Lung (tissue), 12 donors: ENCODE results near the gene TMEM131. TPM values are rescaled to one million over a fixed set of nuclear protein-coding genes. Genes with fewer than 3 reads are reported as not detected.

Experiments used
- ATAC-seq: fragments of 200-7000 bp; cut with Tn5 transposase; one replicate; pipeline ENCODE4 v1.9.1; 2020; ENCODE audit warnings: moderate number of reproducible peaks; ENCODE audit not compliant: insufficient read depth, low FRiP score
- DNase-seq, 3 donors: peaks; one replicate each; pipeline ENCODE4 v3.0.0-alpha.2; 2013 to 2017
- H3K27ac ChIP-seq, 2 donors: one replicate each; pipeline ENCODE4 v1.5.1; 2013; ENCODE audit warnings: mild to moderate bottlenecking in 2 of 2, moderate library complexity in 2 of 2, control low read depth in 1 of 2, inconsistent platforms in 1 of 2, low read depth in 1 of 2, low read length in 1 of 2
- H3K27me3 ChIP-seq, 3 donors: one replicate each; pipeline ENCODE4 v1.5.1; 2013; ENCODE audit warnings: low read length in 2 of 3; ENCODE audit not compliant: control insufficient read depth in 3 of 3, insufficient read depth in 3 of 3
- H3K36me3 ChIP-seq, 4 donors: one replicate each; pipeline ENCODE4 v1.5.1; 2013; ENCODE audit warnings: low read length in 4 of 4, mild to moderate bottlenecking in 1 of 4, moderate library complexity in 1 of 4; ENCODE audit not compliant: control insufficient read depth in 4 of 4, insufficient read depth in 4 of 4
- H3K4me1 ChIP-seq, 5 donors: one replicate each; pipeline ENCODE4 v1.5.1; 2013; ENCODE audit warnings: low read length in 5 of 5, mild to moderate bottlenecking in 2 of 5, moderate library complexity in 1 of 5; ENCODE audit not compliant: control insufficient read depth in 5 of 5, insufficient read depth in 5 of 5
- H3K4me3 ChIP-seq: one replicate; pipeline ENCODE4 v1.5.1; 2013; ENCODE audit warnings: mild to moderate bottlenecking, control low read depth, moderate library complexity
- H3K9ac ChIP-seq, 2 donors: one replicate each; pipeline ENCODE4 v1.5.1; 2013; ENCODE audit warnings: low read length in 2 of 2, control low read depth in 1 of 2; ENCODE audit not compliant: insufficient read depth in 1 of 2
- H3K9me3 ChIP-seq, 4 donors: one replicate each; pipeline ENCODE4 v1.5.1; 2013; ENCODE audit warnings: low read length in 3 of 4, mild to moderate bottlenecking in 1 of 4, moderate library complexity in 1 of 4; ENCODE audit not compliant: control insufficient read depth in 4 of 4, insufficient read depth in 3 of 4
- CTCF ChIP-seq: IDR thresholded peaks from 2 replicates; pipeline ENCODE4 v1.5.1; 2012; ENCODE audit warnings: mild to moderate bottlenecking; ENCODE audit errors: control extremely low read depth, extremely low read depth
- WGBS, 2 donors: extraction: QIAGEN DNeasy Blood & Tissue Kit; methylation state at CpG; one replicate each; pipeline ENCODE4 v1.1.7; 2013; 5-methylcytosine and 5-hydroxymethylcytosine counted together
- polyA plus RNA-seq, 2 donors: library from polyadenylated mRNA; stranded (reverse); fragments of 200-250 nt; gene quantifications; one replicate each; pipeline ENCODE4 v1.2.1, GENCODE V29; 2013
- total RNA-seq, 2 donors: library from RNA; depleted of rRNA in 1 of 2; stranded (reverse); fragments of >200 nt in 1 of 2; gene quantifications; one replicate each; pipeline ENCODE4 v1.2.1, GENCODE V29; 2014 to 2021
- donor health status: control.
- donor health status: control.
- donor health status: Bipolar disorder and iron deficiency.
- donor health status: healthy.
- donor health status: DM: yes; HTN: yes; CAD: no.

The TMEM131 gene
- total and polyA plus RNA-seq, 4 donors: 9.3 to 54.0 (median 23.7) TPM

- TF ChIP-seq CTCF: no peak
- ATAC-seq: no peak
- Histone ChIP-seq H3K27me3 (no peaks in the 10 kb centered on the region), H3K4me3 (no peak overlapping the region), H3K36me3 (peaks cover 0 to 2% (median 1%) of the 10 kb centered on the region in 4 donors), H3K4me1 (peaks cover 0 to 2% (median 0%) of the 10 kb centered on the region in 5 donors), H3K9me3 (no peaks in the 10 kb centered on the region), H3K27ac (no peak overlapping the region), H3K9ac (no peak overlapping the region)
- 99% methylated on average over 4 of the region's 4 CpGs for whole genome bisulfite sequencing, 2 donors
- no peak for DNase-seq
Observed at GRCh38 chr2:97750017-97750416, 245.7 kb downstream of the TMEM131 start.

GRCh38 chr2:97749581-97749980, 246.2 kb downstream of the TMEM131 start:
- ATAC-seq: no peak
- Histone ChIP-seq H3K4me1 (peaks cover 0 to 2% (median 0%) of the 10 kb centered on the region in 5 donors), H3K9me3 (no peaks in the 10 kb centered on the region), H3K36me3 (peaks cover 0 to 2% (median 1%) of the 10 kb centered on the region in 4 donors), H3K4me3 (no peak overlapping the region), H3K27ac (no peak overlapping the region), H3K9ac (no peak overlapping the region), H3K27me3 (no peaks in the 10 kb centered on the region)
- DNase-seq: no peak
- no peak for TF ChIP-seq CTCF
- WGBS, 2 donors: 79 to 83% methylated on average over 5 of the region's 5 CpGs

GRCh38 chr2:97747716-97748115, 248.0 kb downstream of the TMEM131 start:
- Histone ChIP-seq H3K9ac (no peak overlapping the region), H3K9me3 (peaks cover 0 to 2% (median 0%) of the 10 kb centered on the region in 4 donors), H3K27me3 (no peaks in the 10 kb centered on the region), H3K27ac (no peak overlapping the region), H3K36me3 (peaks cover 2 to 11% (median 5%) of the 10 kb centered on the region in 4 donors), H3K4me1 (peaks cover 0 to under 1% (median 0%) of the 10 kb centered on the region in 5 donors), H3K4me3 (no peak overlapping the region)
- no peak for TF ChIP-seq CTCF
- 90 to 96% methylated on average over 4 of the region's 4 CpGs for WGBS, 2 donors
- ATAC-seq: no peak
- DNase-seq: no peak

- Histone ChIP-seq H3K4me3 (no peak overlapping the region), H3K4me1 (peaks cover 0 to 4% (median 0%) of the 10 kb centered on the region in 5 donors), H3K9me3 (peaks cover 0 to 2% (median 0%) of the 10 kb centered on the region in 4 donors), H3K27ac (no peak overlapping the region), H3K36me3 (peaks cover 2 to 11% (median 5%) of the 10 kb centered on the region in 4 donors), H3K9ac (no peak overlapping the region), H3K27me3 (no peaks in the 10 kb centered on the region)
- ATAC-seq (no peak), DNase-seq (no peak)
- 79% methylated on average over 3 of the region's 3 CpGs for WGBS, 2 donors
- no peak for TF ChIP-seq CTCF
Observed at GRCh38 chr2:97747285-97747684, 248.5 kb downstream of the TMEM131 start.
